Eye (tissue), 1 donor: Measurements from ENCODE around the gene NAT8.
"Not testable (repeated sequence)": the region's sequence is repeated elsewhere in the genome, so short reads cannot be mapped to it uniquely, and the experiment has no call there.

Source experiments
- DNase-seq: peaks from one replicate; pipeline ENCODE4 v3.0.0-alpha.2; 2015

The NAT8 gene

GRCh38 chr2:73630662-73631266 is 11.5 kb downstream of the NAT8 start:
- DNase-seq = peak; percentile 39

DNA sequence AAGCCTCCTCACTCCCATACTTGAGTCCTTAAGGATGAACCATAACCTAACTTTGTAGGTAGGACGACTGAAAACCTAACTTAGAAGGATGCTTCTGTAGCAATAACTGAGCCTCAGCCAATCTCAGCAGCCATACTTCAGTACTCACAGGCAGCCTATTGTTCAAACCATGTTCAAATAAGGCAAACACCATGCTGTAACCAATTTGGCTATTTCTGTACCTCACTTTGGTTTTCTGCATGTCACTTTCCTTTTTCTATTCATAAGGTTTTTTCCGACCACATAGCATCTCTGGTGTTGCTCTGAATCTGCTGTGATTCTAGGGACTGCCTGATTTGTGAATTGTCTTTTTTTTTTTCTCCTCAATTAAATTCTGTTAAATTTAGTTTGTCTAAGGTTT is 13.7 kb downstream of the NAT8 start:
- DNase-seq = not testable (repeated sequence)

DNA sequence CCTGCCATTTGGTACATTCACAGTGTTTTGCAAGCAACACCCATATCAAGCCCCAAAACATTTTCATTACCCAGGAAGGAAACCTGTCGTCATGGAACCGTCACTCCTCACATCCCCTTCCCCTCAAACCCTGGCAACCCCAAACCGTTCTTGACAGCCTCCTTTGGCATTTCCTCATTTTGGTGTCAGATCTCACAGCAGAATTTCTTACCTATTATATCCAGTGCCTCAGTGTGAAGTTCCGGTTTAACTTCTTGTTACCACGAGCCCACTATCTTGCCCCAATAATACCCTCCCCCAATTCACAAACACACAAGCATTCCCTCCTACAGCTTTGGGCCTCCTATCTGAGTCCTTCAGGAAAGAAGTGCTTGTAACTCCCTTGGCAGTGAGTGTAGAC is 16.0 kb downstream of the NAT8 start:
- not testable (repeated sequence) for DNase-seq

- DNase-seq = not testable (repeated sequence)
Observed at GRCh38 chr2:73624625-73625024, 17.6 kb downstream of the NAT8 start.

GRCh38 chr2:73624036-73624435 is 18.2 kb downstream of the NAT8 start:
- DNase-seq = not testable (repeated sequence)

- DNase-seq = not testable (repeated sequence)
Observed at GRCh38 chr2:73619925-73620324, 22.3 kb downstream of the NAT8 start.

- DNase-seq = no peak
Observed at GRCh38 chr2:73614997-73615396, 27.2 kb downstream of the NAT8 start.

DNA sequence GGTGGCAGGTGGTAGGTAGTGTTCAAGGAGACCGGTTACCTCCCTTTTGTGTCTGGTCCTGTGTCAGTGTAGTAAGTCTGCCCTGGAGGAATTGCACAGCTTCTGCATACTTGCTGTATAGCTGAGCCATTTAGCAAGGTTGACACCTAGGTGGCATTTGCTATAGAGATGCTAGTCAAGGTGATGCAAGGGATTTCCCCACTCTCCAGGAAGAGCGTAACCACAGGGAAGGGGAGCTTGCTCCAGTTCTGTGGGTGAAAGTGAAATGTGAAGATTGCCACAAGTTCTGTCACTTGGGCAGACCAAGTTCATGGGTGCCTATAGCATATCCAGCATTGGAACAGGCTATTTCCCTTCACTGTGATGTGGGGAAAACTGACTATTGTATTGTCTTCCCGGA is 28.1 kb downstream of the NAT8 start:
- no peak for DNase-seq

GRCh38 chr2:73611867-73612266 is 30.4 kb downstream of the NAT8 start:
- no peak for DNase-seq

- no peak for DNase-seq
Observed at GRCh38 chr2:73611193-73611592, 31.0 kb downstream of the NAT8 start.

DNA sequence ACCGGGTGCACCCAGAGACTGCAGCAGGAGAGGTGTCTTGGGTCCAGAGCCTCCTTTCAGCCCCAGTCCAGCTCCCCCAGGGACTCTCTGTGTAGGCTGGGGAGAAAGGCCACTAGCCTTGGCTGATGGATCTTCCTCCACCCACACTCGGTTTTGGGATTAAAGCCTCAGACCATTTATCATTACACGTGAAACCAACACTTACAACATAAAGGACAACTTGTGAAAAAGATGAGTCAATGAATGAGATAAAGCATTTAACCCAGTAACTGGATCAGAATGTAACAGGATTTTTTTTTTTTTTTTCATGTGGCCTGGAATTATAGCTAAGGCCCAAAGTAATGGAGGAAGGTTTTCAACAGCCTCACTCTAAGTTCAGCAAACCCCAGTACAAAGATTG is 32.1 kb downstream of the NAT8 start:
- DNase-seq = no peak

GRCh38 chr2:73604589-73604988 is 37.6 kb downstream of the NAT8 start:
- DNase-seq = not testable (repeated sequence)

DNA sequence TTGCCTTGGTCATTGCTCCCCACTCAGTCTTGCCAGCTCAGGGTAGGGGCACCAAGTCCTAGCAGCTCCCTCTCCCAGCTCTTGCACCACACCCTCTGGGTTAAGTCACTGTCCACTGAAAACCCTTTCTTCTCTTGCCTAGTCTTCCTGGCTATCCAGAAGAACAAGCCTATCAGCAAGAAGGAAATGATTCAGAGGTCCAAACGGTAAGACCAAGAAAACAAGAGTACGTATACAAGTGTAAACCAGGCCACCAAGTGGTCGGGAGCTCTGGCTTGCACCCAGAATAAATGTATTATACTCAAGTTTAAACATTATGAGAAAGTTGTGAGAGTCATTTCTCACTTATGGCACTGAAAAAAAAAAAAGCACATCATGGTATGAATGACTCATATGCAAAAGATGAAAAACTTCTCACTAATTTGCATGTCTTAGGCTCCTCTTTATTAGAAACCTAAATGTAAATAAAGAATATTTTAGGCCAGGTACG is 39.1 kb downstream of the NAT8 start:
- not testable (repeated sequence) for DNase-seq

DNA sequence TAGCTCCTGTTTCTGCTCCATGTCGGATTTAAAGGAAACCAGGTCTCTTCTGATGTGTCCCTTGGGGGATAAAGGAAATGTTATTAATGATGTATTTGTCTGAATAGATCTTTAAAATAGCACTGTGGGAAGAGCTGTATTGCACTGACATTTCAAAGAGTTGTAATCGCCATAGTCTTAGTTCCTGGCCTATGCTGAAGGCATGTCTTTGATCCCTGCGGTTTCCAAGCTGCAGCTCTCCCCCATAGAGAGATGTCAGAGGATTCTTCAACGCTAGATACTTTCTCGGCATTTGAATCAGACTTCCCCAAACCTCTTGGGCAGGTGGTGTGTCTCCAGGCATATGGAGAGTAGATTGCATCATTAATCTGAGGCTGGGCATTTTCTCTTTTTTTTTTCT is 40.4 kb downstream of the NAT8 start:
- DNase-seq = no peak

GRCh38 chr2:73594251-73594650 is 48.0 kb downstream of the NAT8 start:
- DNase-seq = no peak

DNA sequence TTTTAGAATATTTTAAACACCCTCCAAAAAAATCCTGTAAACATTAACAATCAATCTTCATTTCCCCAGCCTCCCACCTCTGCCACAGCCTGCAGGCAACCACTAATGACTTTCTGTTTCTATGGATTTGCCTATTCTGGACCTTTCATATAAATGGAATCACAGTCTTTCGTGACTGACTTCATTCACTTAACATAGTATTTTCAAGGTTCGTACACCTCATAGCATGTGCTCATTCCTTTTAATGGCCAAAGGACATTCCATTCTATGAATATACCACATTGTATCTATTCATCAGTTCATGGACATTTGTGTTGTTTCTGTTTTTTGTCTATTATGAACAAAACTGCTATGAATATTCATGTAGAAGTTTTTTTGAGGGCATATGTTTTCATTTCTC is 48.5 kb downstream of the NAT8 start:
- DNase-seq = no peak
